GM18508 (cell line): ENCODE results near the gene DNAJC21.
A peak's percentile ranks its signal among the peaks of the same experiment; 100 is the strongest.

ENCODE experiments used
- ATAC-seq: cut with Tn5 transposase; IDR thresholded peaks from one replicate; pipeline ENCODE4 v1.9.1; 2021; ENCODE audit warnings: moderate number of reproducible peaks; ENCODE audit not compliant: insufficient read depth, unreplicated experiment

The DNAJC21 gene

DNA sequence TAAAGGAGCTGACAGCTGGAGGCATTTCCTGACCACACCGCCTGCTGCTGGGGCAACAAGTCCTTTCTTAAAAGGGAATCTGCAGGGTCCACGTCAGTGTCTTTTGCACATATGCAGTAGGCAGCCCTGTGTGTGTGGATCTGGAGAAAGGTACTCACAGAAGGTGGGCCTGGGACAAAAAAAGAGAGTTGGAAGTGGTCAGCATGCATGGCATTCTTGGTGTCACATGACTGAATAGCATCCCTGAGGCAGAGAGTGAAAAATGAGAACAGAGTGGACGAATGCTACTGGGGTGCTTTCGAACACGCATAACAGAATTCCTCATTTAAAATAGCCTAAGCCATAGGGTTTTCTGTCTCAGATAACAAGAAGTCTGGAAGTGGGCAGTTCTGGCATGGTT lies 47.0 kb downstream of the DNAJC21 start:
- ATAC-seq: no peak

DNA sequence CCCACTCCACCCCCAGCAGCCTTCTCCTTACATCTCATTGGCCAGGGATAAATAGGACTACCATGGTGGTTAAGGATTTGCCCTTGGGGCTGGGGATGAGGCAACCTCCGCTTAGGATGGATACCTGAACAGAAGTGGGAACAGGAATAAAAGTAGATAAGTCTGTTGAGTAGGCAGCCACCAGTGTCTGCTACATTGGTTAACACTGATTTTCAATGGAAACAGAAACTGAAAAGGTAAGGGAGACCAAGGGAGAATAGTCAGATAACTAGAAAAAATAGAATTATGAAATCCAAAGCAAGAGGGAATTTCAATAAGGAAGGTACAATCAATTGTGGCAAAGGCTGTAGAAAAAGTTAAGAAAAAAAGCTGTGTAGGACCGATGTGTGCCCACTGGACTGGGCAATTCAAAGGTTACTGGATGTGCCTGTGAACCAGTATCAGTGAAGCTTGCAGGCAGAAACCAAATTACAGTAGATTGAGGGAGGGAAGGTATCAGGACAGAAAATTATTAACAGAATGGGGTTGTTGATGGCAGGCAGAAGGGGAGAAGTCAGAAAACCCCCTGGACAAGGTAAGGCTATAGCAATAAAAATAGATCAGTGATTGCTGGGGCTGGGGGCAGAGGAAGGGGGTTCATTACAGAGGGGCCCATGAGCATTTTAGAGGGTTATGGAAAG lies 48.7 kb downstream of the DNAJC21 start:
- ATAC-seq: peak; percentile 88

DNA sequence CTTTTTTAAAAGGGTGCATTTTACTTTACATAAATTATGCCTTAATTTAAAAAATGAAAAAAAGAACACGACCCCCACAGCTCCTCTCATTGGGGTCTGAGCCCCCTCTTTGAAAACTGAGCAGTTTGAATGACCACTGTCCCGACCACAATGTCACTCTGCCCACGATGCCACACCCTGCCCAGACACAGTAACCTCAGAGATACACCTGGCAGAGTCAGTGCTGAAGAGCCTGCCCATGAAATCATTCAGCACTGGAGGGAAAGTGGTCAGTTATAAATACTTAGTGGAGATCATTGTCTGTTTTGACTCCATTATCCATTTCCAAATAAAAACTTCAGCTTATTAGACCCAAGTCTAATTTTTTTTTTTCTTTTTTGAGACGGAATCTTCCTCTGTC lies 49.3 kb downstream of the DNAJC21 start:
- ATAC-seq: no peak

DNA sequence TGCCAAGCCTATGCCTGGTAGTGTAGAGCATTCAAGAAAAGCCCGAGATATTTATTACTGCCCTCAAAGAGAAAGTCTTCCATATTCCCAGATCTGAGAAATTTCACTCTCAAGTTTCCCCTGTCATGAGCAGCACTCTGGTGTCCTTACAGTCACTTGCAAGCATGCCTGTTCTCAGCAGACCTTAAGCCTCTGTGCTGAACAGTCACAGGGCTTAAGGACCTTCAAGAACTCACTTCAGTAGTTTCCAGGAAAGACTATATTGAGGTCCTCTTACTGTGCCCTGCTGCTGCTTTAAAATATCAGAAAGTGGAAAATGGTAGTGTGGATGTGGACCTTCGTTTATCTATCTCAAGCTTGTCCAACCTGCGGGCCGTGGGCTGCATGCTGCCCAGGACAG lies 53.5 kb downstream of the DNAJC21 start:
- no peak for ATAC-seq

DNA sequence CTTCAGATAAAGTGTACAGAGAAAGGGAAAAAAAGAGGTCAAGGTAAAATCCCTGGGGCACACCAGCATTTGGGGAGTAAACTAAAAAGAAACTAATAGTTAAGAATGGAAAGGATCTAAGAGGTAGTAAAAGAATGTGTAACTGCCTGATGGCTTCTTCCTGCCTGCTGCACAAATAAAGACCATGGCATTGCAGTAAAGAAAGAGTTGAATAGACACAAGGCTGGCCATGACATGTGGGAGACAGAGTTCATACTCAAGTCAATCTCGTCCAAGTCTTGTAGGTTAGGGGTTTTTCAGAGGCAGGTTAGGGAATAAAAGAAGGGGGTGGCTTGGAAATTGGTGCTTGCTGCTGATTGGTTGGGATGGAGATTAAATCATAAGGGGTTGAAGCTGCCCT lies 57.6 kb downstream of the DNAJC21 start:
- no peak for ATAC-seq

DNA sequence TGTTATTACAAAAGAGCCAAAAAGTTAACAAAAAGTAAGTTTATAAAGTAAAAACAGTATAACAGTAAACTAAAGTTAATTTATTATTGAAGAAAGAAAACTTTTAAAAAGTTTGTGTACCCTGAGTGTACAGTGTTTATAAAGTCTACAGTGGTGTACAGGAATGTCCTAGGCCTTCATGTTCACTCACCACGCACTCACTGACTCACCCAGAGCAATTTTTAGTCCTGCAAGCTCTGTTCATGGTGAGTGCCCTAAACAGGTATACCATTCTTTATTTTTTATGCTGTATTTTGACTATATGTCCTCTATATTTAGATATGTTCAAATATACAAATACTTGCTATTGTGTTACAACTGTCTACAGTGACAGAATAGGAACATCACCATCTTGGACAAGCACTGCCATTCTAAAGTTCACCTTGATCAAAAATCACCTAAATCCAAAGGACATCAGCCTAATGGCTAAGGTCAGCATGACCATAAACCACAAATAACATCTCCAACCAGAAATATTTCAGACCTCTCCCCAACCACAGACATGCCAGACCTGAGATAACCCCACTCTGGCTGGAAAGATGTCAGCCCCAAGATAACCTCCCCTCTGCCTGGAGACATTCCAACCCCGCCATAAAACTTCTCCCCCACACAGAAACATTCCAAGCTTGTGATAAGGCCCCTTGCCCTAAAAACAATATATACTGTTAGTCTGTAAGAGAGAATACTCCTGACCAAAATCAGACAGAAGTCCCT lies 62.3 kb downstream of the DNAJC21 start:
- no peak for ATAC-seq

DNA sequence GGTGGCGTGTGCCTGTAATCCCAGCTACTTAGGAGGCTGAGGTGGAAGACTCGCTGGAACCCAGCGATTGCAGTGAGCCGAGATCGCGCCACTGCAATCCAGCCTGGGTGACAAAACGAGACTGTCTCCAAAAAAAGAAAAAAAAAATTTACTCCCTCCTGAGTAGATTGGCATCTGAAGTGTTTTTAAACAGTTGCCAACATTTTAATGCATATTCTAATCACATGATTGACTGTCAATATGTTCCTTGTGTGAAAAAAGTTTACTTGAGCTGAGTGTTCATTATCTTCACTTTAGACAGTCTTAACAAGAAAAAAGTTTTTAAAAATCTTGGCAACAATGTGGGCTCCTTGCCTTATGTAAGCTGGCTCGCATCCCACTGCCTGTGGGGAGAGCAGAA lies 64.6 kb downstream of the DNAJC21 start:
- ATAC-seq: no peak

DNA sequence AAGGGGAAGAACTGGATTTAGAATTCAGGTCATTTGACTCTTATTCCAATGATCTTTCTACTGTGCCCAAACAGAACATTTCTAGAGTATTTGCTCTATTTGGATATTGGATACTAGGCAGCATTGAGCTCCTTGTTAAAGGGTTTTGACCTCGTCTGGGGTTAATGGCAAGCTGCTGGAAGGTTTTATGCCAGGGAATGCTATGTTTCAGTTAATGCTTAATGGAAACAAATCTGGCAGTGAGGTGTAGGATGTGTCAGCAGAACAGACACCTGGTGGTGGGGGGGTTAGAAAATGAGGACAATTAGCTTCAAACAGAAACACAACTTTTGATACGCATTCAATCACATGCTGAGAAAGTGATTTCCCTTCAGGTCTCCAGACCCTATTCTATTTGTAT lies 66.9 kb downstream of the DNAJC21 start:
- ATAC-seq: no peak

DNA sequence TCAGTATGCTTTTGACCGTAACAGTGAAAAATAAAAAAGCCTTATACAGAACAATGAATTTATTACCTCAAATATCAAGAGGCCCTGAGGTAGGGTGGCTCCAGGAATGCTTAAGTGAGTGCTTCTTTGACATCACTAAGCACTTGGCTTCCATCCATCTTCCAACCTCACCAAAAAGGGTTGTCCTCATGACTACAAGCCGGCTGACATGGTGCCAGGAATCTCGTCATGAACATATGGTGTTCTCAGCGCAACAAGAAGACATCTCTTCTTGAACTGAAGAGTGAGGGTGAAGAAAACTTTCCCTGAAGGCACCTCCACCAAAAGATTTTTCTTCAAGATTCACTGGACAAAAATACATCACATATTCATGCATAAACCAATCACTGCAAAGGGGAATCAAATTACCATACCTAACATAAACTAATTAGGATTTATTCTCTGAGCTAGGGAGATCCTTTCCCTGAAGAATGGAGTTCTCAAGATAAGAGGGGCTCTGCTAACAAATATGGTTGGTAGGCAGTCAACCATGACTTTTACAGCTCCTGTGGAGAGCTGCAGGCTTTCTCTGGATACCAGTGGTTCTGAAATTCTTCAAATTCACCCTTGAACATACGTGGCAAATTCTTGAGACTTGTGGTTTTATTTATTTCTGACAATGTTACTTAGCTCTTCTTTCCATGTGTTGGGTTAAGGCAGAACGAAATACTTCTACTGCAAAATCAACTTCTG lies 68.9 kb downstream of the DNAJC21 start:
- ATAC-seq: no peak

DNA sequence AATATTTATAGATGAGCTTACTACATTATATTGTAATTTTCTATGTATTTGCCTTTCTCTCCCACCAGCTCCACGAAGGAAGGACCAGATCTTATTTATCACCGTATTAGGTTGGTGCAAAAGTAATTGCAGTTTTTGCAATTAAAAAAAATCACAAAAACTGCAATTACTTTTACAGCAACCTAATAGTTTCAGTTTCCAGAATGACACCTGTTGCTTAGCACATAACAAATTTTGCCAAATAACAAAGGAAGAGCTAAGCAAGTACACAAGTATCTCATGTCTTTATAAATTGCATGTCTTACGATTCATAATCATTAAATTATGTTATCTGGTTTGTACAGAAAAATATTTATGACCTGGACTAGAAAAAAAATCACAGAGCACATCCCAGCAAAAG lies 72.5 kb downstream of the DNAJC21 start:
- ATAC-seq: no peak

DNA sequence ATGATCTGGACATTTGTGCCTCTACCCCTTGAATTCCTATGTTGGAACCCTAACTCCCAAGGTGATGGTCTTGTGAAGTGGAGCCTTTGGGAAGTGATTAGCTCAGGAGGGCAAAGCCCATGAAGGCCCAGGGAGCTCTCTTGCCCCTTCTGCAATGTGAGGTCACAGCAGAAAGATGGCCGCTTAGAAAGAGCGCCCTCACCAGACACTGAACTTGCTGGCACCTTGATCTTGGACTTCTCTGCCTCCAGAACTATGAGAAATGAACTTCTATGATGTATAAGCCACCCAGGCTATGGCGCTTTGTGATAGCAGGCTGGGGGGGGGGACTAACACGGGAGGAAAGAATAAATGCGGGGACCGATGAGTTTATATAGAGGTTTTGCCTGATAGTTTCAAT lies 73.1 kb downstream of the DNAJC21 start:
- no peak for ATAC-seq

DNA sequence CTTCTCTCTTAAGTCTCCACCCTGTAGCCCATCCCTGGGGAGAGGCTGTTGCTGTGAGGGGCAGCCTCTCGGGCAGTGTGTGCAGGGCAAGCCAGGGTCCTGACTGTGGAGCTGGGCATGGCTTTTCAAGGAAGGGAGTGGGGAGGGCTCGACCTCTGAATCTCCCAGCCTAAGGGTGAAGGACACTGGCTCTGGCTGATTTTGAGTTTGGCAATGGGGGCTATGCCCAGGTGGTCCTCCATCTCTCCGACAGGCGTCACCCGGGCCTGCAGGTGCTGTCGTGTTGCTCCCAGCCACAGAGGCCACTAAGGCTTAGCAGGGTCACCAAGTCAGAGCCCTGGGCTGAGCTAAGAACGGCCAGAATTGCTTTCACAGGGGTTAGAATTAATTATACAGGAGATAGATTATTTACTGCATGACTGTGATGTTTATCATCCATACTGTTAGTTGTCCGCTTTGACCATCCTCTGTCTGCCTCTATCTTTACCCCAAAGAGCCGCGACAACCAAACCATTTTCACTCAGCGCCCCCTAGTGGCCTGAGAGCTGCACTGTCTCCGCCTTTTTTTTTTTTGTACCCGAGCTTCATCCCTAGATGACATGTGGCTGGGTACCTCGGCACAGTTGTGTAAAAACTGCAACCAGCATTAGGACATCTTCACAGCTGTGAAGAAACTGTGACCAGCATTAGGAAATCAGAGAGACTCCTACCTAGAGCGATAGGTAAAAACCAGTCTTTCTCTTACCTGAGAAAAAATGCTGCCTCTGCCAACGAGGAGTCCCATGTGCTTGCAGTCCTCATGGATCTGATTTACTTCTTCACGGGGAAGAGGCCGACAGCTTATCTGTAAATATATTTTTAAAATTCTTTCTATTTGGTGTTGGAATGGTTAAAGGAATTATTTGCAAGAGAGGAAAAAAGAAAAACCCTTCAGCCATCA lies 73.9 kb downstream of the DNAJC21 start:
- ATAC-seq: no peak

DNA sequence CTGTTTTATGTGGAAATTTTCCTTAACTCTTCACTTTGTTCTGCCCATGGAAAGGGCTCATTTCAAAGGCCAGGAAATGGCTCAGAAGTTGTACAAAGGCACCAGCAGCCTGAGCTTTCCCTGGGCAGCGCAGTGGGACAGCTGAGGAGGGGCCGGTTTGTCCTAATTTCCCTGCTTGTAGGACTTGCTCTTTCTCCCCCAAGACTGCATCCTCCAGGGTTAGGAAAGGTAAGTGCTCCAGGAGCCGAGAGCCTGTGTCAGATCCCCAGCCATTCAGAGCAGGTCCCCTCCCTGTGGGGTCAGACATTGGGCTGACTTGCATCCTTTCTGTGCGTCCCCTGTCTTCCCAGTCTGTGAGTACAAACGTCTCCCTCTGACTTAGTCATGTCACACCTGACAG lies 74.8 kb downstream of the DNAJC21 start:
- ATAC-seq: no peak

DNA sequence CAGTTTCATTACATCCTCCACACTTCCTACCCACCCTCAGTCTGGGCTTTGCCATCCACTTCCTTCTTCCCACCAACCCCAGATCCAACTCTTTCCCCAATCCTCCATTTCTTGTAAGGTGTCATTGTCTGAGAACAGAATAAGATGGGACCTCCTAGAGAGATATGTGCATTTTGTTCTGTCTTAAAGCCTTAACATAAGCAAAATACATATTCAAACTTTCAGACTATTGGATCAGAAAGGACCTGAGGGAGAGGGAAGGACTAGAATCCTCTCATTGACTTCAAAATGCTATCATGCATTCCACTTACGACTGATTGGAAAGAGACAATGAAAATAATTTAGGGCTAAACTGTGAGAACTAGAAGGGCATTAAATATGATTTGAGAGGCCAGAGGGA lies 75.4 kb downstream of the DNAJC21 start:
- ATAC-seq: no peak
